ENCODE results near the gene DMRTA2.

DNA sequence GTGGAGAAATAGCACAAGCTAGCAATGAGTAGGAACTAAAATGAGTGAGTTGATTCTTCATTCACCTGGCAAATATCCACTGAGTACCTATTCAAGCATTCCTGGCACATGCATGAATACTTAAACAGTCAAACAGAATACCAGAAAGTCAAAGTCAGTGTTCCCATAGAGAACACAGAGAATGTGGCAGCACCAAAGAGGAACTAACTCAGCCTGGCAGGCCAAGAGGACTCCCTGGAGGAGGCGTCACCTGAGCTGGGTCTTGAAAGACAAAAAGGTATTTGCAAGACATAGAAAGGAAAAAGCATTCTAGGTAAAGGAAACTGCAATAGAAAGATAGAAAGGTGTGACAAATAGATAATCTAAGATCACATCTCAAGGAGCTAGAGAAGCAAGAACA is 49.7 kb downstream of the DMRTA2 start:
- TF ChIP-seq ZNF274 (IDR thresholded peaks at IDR 0.05; ENCODE audit: low read depth, low read length) (no peak), YY1 (IDR thresholded peaks at IDR 0.05; ENCODE audit: insufficient read depth, insufficient read length) (no peak)
